ENCODE data around the gene NSF. TPM values are rescaled to one million over a fixed set of nuclear protein-coding genes. Genes with fewer than 3 reads are reported as not detected.
"Not testable (repeated sequence)": the region's sequence is repeated elsewhere in the genome, so short reads cannot be mapped to it uniquely, and the experiment has no call there.

The NSF gene
- total and polyA plus RNA-seq, 2 donors (not counting 3 experiments of a cell fraction or from before 2014, with no cell fraction given), result 18.5 to 43.7 TPM

GRCh38 chr17:46613876-46614275 lies 23.4 kb downstream of the NSF start:
- H4K20me1 ChIP-seq (replicated peaks; ENCODE audit: control insufficient read depth, extremely low read depth, insufficient read depth, low read length); CTCF ChIA-PET; H3K9me3 ChIP-seq (replicated peaks; ENCODE audit: control insufficient read depth, insufficient read depth, low read length); H3K4me3 ChIP-seq (replicated peaks in 1 of 3; ENCODE audit: insufficient read depth in 1 of 3, low read depth in 1 of 3, low read length in 3 of 3); H3K4me1 ChIP-seq (ENCODE audit: control insufficient read depth, extremely low read depth, insufficient read depth, low read length); BruUV-seq (replicated peaks); intact Hi-C loops (cut with micrococcal nuclease); H3K27ac ChIP-seq (ENCODE audit: insufficient read depth, low read depth, low read length); H3K79me2 ChIP-seq (ENCODE audit: control insufficient read depth, insufficient read depth, low read length); FAIRE-seq; H3K36me3 ChIP-seq (ENCODE audit: control insufficient read depth in 2 of 2, extremely low read depth in 1 of 2, insufficient read depth in 2 of 2, low read length in 2 of 2); dilution Hi-C loops (cut with MboI; ENCODE audit: extremely low pct_ligation_motif_present, low sequenced_read_pairs); H3K9me1 ChIP-seq (replicated peaks; ENCODE audit: control insufficient read depth, extremely low read depth, insufficient read depth, low read length); H3K4me2 ChIP-seq (ENCODE audit: insufficient read depth, low read length); DNase-seq (ENCODE audit: low read depth, low spot score); H2AFZ ChIP-seq (ENCODE audit: low read depth, low read length); POLR2A ChIA-PET; H3K27me3 ChIP-seq (ENCODE audit: control insufficient read depth in 2 of 2, insufficient read depth in 2 of 2, low read length in 2 of 2); H3K9ac ChIP-seq (replicated peaks; ENCODE audit: extremely low read depth, insufficient read depth, low read length): not testable (repeated sequence)

- H3K27me3 ChIP-seq (ENCODE audit: control insufficient read depth in 2 of 2, insufficient read depth in 2 of 2, low read length in 2 of 2); dilution Hi-C loops (cut with MboI; ENCODE audit: extremely low pct_ligation_motif_present, low sequenced_read_pairs); intact Hi-C loops (cut with micrococcal nuclease); H3K4me2 ChIP-seq (ENCODE audit: insufficient read depth, low read length); FAIRE-seq; BruUV-seq (replicated peaks); DNase-seq (ENCODE audit: low read depth, low spot score); H2AFZ ChIP-seq (ENCODE audit: low read depth, low read length); H3K4me3 ChIP-seq (replicated peaks in 1 of 3; ENCODE audit: insufficient read depth in 1 of 3, low read depth in 1 of 3, low read length in 3 of 3); POLR2A ChIA-PET; H3K27ac ChIP-seq (ENCODE audit: insufficient read depth, low read depth, low read length); H3K9me3 ChIP-seq (replicated peaks; ENCODE audit: control insufficient read depth, insufficient read depth, low read length); H3K79me2 ChIP-seq (ENCODE audit: control insufficient read depth, insufficient read depth, low read length); H4K20me1 ChIP-seq (replicated peaks; ENCODE audit: control insufficient read depth, extremely low read depth, insufficient read depth, low read length); H3K9ac ChIP-seq (replicated peaks; ENCODE audit: extremely low read depth, insufficient read depth, low read length); H3K9me1 ChIP-seq (replicated peaks; ENCODE audit: control insufficient read depth, extremely low read depth, insufficient read depth, low read length); CTCF ChIA-PET; H3K4me1 ChIP-seq (ENCODE audit: control insufficient read depth, extremely low read depth, insufficient read depth, low read length); H3K36me3 ChIP-seq (ENCODE audit: control insufficient read depth in 2 of 2, extremely low read depth in 1 of 2, insufficient read depth in 2 of 2, low read length in 2 of 2): not testable (repeated sequence)
These were observed 26.7 kb downstream of the NSF start for GRCh38 chr17:46617121-46617520.

GRCh38 chr17:46618975-46619374 lies 28.5 kb downstream of the NSF start:
- CTCF ChIA-PET; H2AFZ ChIP-seq (ENCODE audit: low read depth, low read length); H3K9me3 ChIP-seq (replicated peaks; ENCODE audit: control insufficient read depth, insufficient read depth, low read length); H3K4me1 ChIP-seq (ENCODE audit: control insufficient read depth, extremely low read depth, insufficient read depth, low read length); DNase-seq (ENCODE audit: low read depth, low spot score); intact Hi-C loops (cut with micrococcal nuclease); H4K20me1 ChIP-seq (replicated peaks; ENCODE audit: control insufficient read depth, extremely low read depth, insufficient read depth, low read length); dilution Hi-C loops (cut with MboI; ENCODE audit: extremely low pct_ligation_motif_present, low sequenced_read_pairs); H3K9ac ChIP-seq (replicated peaks; ENCODE audit: extremely low read depth, insufficient read depth, low read length); POLR2A ChIA-PET; H3K27me3 ChIP-seq (ENCODE audit: control insufficient read depth in 2 of 2, insufficient read depth in 2 of 2, low read length in 2 of 2); FAIRE-seq; H3K4me3 ChIP-seq (replicated peaks in 1 of 3; ENCODE audit: insufficient read depth in 1 of 3, low read depth in 1 of 3, low read length in 3 of 3); H3K4me2 ChIP-seq (ENCODE audit: insufficient read depth, low read length); H3K9me1 ChIP-seq (replicated peaks; ENCODE audit: control insufficient read depth, extremely low read depth, insufficient read depth, low read length); BruUV-seq (replicated peaks); H3K36me3 ChIP-seq (ENCODE audit: control insufficient read depth in 2 of 2, extremely low read depth in 1 of 2, insufficient read depth in 2 of 2, low read length in 2 of 2); H3K79me2 ChIP-seq (ENCODE audit: control insufficient read depth, insufficient read depth, low read length); H3K27ac ChIP-seq (ENCODE audit: insufficient read depth, low read depth, low read length): not testable (repeated sequence)

- H4K20me1 ChIP-seq (replicated peaks; ENCODE audit: control insufficient read depth, extremely low read depth, insufficient read depth, low read length); dilution Hi-C loops (cut with MboI; ENCODE audit: extremely low pct_ligation_motif_present, low sequenced_read_pairs); H3K9me3 ChIP-seq (replicated peaks; ENCODE audit: control insufficient read depth, insufficient read depth, low read length); DNase-seq (ENCODE audit: low read depth, low spot score); BruUV-seq (replicated peaks); H3K9me1 ChIP-seq (replicated peaks; ENCODE audit: control insufficient read depth, extremely low read depth, insufficient read depth, low read length); intact Hi-C loops (cut with micrococcal nuclease); FAIRE-seq; CTCF ChIA-PET; H3K4me2 ChIP-seq (ENCODE audit: insufficient read depth, low read length); H3K9ac ChIP-seq (replicated peaks; ENCODE audit: extremely low read depth, insufficient read depth, low read length); H3K27ac ChIP-seq (ENCODE audit: insufficient read depth, low read depth, low read length); POLR2A ChIA-PET; H3K27me3 ChIP-seq (ENCODE audit: control insufficient read depth in 2 of 2, insufficient read depth in 2 of 2, low read length in 2 of 2); H3K4me1 ChIP-seq (ENCODE audit: control insufficient read depth, extremely low read depth, insufficient read depth, low read length); H3K36me3 ChIP-seq (ENCODE audit: control insufficient read depth in 2 of 2, extremely low read depth in 1 of 2, insufficient read depth in 2 of 2, low read length in 2 of 2); H3K4me3 ChIP-seq (replicated peaks in 1 of 3; ENCODE audit: insufficient read depth in 1 of 3, low read depth in 1 of 3, low read length in 3 of 3); H2AFZ ChIP-seq (ENCODE audit: low read depth, low read length); H3K79me2 ChIP-seq (ENCODE audit: control insufficient read depth, insufficient read depth, low read length): not testable (repeated sequence)
These were observed 33.3 kb downstream of the NSF start for GRCh38 chr17:46623790-46624189.
